Endothelial cell of umbilical vein (primary cell): Measurements from ENCODE around the gene LAMC3. TPM values are rescaled to one million over a fixed set of nuclear protein-coding genes. Genes with fewer than 3 reads are reported as not detected.

Experiments used
- BruUV-seq: library from RNA; stranded (reverse); fragments of 400-500 nt; replicated peaks from 2 replicates; lab custom pipeline; 2021; lab: Mats Ljungman, UMichigan
- CTCF ChIA-PET: fragments of 300-600, 350-600 bp; sonication (Branson Sonifier 250); formaldehyde crosslinking; loops from one replicate; lab custom pipeline; 2021; ENCODE audit warnings: antibody characterized with exemption, inconsistent platforms; lab: Charles Lee
- POLR2A ChIA-PET: fragments of 300-600, 350-600 bp; sonication (Branson Sonifier 250); formaldehyde crosslinking; loops from one replicate; lab custom pipeline; 2021; ENCODE audit warnings: antibody characterized with exemption, inconsistent platforms; lab: Charles Lee
- DNase-seq: peaks from one replicate; pipeline ENCODE4 v3.0.0-alpha.2; 2011; ENCODE audit warnings: low read depth, low spot score
- FAIRE-seq: peaks from 2 replicates; lab custom pipeline; 2011; peaks lifted over from hg19 to GRCh38; lab: Jason Lieb, UNC
- H2AFZ ChIP-seq: 2 replicates; pipeline ENCODE4 v1.6.0; 2012; ENCODE audit warnings: low read depth, low read length, control low read depth, inconsistent platforms
- H3K27ac ChIP-seq: 2 replicates; pipeline ENCODE4 v1.5.1; 2011; ENCODE audit warnings: low read depth, mild to moderate bottlenecking, control low read depth, low read length, moderate library complexity; ENCODE audit not compliant: insufficient read depth
- H3K27me3 ChIP-seq, 2 experiments: 2 replicates each; pipeline versions ENCODE4 v1.6.0 to v1.6.1; 2011; ENCODE audit warnings: low read length in 2 of 2, mixed read lengths in 1 of 2; ENCODE audit not compliant: control insufficient read depth in 2 of 2, insufficient read depth in 2 of 2
- H3K36me3 ChIP-seq, 2 experiments: 2 replicates in 1 of 2; 3 replicates in 1 of 2; pipeline ENCODE4 v1.5.1; 2011; ENCODE audit warnings: low read length in 2 of 2, mild to moderate bottlenecking in 1 of 2, moderate library complexity in 1 of 2; ENCODE audit not compliant: control insufficient read depth in 2 of 2, insufficient read depth in 2 of 2; ENCODE audit errors: extremely low read depth in 1 of 2
- H3K4me1 ChIP-seq: 3 replicates; pipeline ENCODE4 v1.5.1; 2011; ENCODE audit warnings: mild to moderate bottlenecking, low read length; ENCODE audit not compliant: control insufficient read depth, insufficient read depth; ENCODE audit errors: extremely low read depth
- H3K4me2 ChIP-seq: 2 replicates; pipeline ENCODE4 v1.6.1; 2011; ENCODE audit warnings: low read length, control low read depth, mixed read lengths; ENCODE audit not compliant: insufficient read depth
- H3K4me3 ChIP-seq, 3 experiments: fragments of 200-600 bp in 1 of 3; sonication (generic), shearing (Covaris generic) in 1 of 3; replicated peaks in 1 of 3; 2 replicates each; pipeline ENCODE4 v1.5.1; 2011 to 2016; ENCODE audit warnings: control low read depth in 3 of 3, low read length in 3 of 3, mild to moderate bottlenecking in 2 of 3, inconsistent platforms in 1 of 3, low read depth in 1 of 3, moderate library complexity in 1 of 3; ENCODE audit not compliant: insufficient read depth in 1 of 3
- H3K79me2 ChIP-seq: 2 replicates; pipeline ENCODE4 v1.6.0; 2012; ENCODE audit warnings: low read length, inconsistent platforms; ENCODE audit not compliant: control insufficient read depth, insufficient read depth
- H3K9ac ChIP-seq: replicated peaks from 2 replicates; pipeline ENCODE3; 2011; ENCODE audit warnings: low read length, control low read depth; ENCODE audit not compliant: insufficient read depth; ENCODE audit errors: extremely low read depth
- H3K9me1 ChIP-seq: replicated peaks from 3 replicates; pipeline ENCODE4 v1.6.0; 2011; ENCODE audit warnings: mild to moderate bottlenecking, low read length; ENCODE audit not compliant: control insufficient read depth, insufficient read depth; ENCODE audit errors: extremely low read depth
- H3K9me3 ChIP-seq: replicated peaks from 2 replicates; pipeline ENCODE4 v1.5.1; 2012; ENCODE audit warnings: low read length, inconsistent platforms; ENCODE audit not compliant: control insufficient read depth, insufficient read depth
- H4K20me1 ChIP-seq: replicated peaks from 2 replicates; pipeline ENCODE3; 2011; ENCODE audit warnings: mild to moderate bottlenecking, low read length; ENCODE audit not compliant: control insufficient read depth, insufficient read depth; ENCODE audit errors: extremely low read depth
- EZH2 ChIP-seq: IDR thresholded peaks from 2 replicates; pipeline ENCODE4 v1.6.1; 2012; ENCODE audit warnings: borderline replicate concordance, low read depth, mild to moderate bottlenecking, moderate library complexity, low read length, inconsistent platforms; ENCODE audit not compliant: severe bottlenecking
- FOS ChIP-seq: IDR thresholded peaks from 2 replicates; pipeline ENCODE4 v1.6.1; 2011; ENCODE audit warnings: mild to moderate bottlenecking, low read length, moderate library complexity, borderline replicate concordance; ENCODE audit not compliant: insufficient read depth
- GATA2 ChIP-seq: IDR thresholded peaks from 2 replicates; pipeline ENCODE4 v1.7.0; 2011; ENCODE audit warnings: low read depth, mild to moderate bottlenecking, moderate library complexity, mixed read lengths, low read length; ENCODE audit not compliant: insufficient read length, insufficient read depth
- JUN ChIP-seq: IDR thresholded peaks from 2 replicates; pipeline ENCODE4 v1.6.1; 2011; ENCODE audit warnings: borderline replicate concordance, low read depth; ENCODE audit not compliant: insufficient read length, insufficient read depth
- MYC ChIP-seq: IDR thresholded peaks from one replicate; pipeline ENCODE4 v1.6.1; 2011; ENCODE audit warnings: mild to moderate bottlenecking, low read depth, low read length
- POLR2A ChIP-seq: IDR thresholded peaks from 2 replicates; pipeline ENCODE4 v1.6.1; 2012; ENCODE audit warnings: low read depth, mild to moderate bottlenecking, control low read depth, low read length
- POLR2AphosphoS5 ChIP-seq: IDR thresholded peaks from 2 replicates; pipeline ENCODE4 v1.6.1; 2012; ENCODE audit warnings: low read depth, mild to moderate bottlenecking, control low read depth, low read length, moderate library complexity; ENCODE audit not compliant: insufficient read depth
- dilution Hi-C: fragments of 300-500 bp; cut with MboI; formaldehyde crosslinking; loops from one replicate; pipeline ENCODE4 v1.15.0; 2019; ENCODE audit warnings: low sequenced_read_pairs; ENCODE audit not compliant: extremely low pct_ligation_motif_present
- intact Hi-C: fragments of 100-400 bp; cut with micrococcal nuclease; formaldehyde crosslinking; loops from one replicate; pipeline ENCODE4 v1.10.0; 2022
- polyA plus RNA-seq, 4 experiments: library from polyadenylated mRNA; depleted of rRNA in 3 of 4; stranded (reverse) in 3 of 4; unstranded in 1 of 4; fragments of >200 nt; gene quantifications; 2 replicates each; pipeline versions ENCODE4 v1.2.1 to v1.2.3, GENCODE V29; 2011 to 2012; ENCODE audit warnings: missing spikeins in 1 of 4
- total RNA-seq: library from RNA; stranded (reverse); gene quantifications from 2 replicates; pipeline ENCODE4 v1.2.3, GENCODE V29; 2021
- TF ChIP-seq, protein P1 (sequence below): IDR thresholded peaks from 2 replicates; pipeline ENCODE4 v1.6.1; 2011; ENCODE audit not compliant: insufficient read depth, insufficient read length
- TF ChIP-seq, protein P2 (sequence below), 2 donors: IDR thresholded peaks; 1 replicate in 1 of 2; 2 replicates in 1 of 2; pipeline ENCODE4 v1.5.1; 2011; ENCODE audit warnings: low read length in 2 of 2, mild to moderate bottlenecking in 2 of 2, moderate library complexity in 2 of 2, control low read depth in 1 of 2, inconsistent platforms in 1 of 2, low read depth in 1 of 2; ENCODE audit not compliant: insufficient read depth in 1 of 2; ENCODE audit errors: extremely low read depth in 1 of 2

Gene LAMC3
- total and polyA plus RNA-seq, 2 donors (not counting 3 experiments of a cell fraction or from before 2014, with no cell fraction given): 0.18 to 0.38 TPM

DNA sequence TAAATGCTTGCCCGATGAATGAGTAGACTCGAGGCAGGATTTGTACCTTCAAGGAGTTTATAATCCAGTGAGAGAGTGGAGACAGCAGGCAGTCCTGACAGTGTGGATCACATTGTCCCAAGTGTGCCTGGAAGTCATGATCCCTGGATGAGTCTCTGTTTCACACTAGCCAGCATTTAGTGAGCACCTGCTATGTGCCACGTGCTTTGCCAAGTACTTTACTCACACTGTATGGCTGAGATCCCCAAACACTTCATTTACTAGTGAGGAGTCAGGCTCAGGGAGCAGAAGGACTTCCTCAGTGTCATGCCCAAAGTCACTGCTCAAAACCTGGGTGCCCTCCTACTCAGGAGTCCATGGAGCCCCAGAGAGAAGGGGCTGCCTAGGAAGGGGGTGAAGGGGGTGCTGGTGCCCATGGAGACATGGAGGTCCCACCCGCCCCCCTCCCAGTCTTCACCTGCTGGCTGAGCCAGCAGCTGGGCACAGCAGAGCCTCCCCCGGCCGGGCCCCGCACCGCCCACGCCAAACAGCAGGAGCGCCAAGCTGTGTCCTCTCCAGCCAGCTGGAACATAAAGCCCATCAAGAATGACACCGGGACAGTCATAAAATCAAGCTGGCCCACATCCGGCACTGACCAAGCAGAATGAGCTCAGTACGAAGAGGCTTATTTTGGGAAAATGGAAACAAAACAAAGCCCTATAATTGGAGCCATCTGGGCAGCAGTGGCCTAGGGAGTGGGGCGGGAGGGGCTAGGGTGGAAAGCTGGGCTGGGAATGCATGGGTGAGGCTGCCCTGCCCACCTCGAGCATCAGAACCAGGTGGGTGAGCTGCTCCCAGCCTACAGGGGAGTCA, 10.6 kb downstream of the LAMC3 start:
- POLR2A ChIA-PET: no interaction called here
- no peak overlapping the region for H3K27ac ChIP-seq
- BruUV-seq: no TSS peak

More for the DNA sequence above, 10.6 kb downstream of the LAMC3 start:
- DNase-seq (no peak), FAIRE-seq (no peak)
- Histone ChIP-seq H3K79me2 (no peaks in the 10 kb centered on the region), H3K27me3 (peaks cover 7 to 15% of the 10 kb centered on the region in 2 experiments), H3K9me3 (no peaks in the 10 kb centered on the region), H2AFZ (no peak overlapping the region), H3K4me3 (no peak overlapping the region), H3K9me1 (no peaks in the 10 kb centered on the region), H4K20me1 (no peaks in the 10 kb centered on the region), H3K9ac (no peak overlapping the region), H3K4me1 (no peaks in the 10 kb centered on the region), H3K4me2 (no peak overlapping the region), H3K36me3 (no peaks in the 10 kb centered on the region)
- CTCF ChIA-PET: interaction anchor here (0.7 to 5.5 kb wide), 3 partner anchors 19 to 318 kb away, joined by 3 to 30 read pairs (median 5); no protein-coding TSS in a partner anchor
- no peak for TF ChIP-seq FOS
- TF ChIP-seq POLR2A: no peak
- TF ChIP-seq JUN: no peak
- TF ChIP-seq, protein P1, sequence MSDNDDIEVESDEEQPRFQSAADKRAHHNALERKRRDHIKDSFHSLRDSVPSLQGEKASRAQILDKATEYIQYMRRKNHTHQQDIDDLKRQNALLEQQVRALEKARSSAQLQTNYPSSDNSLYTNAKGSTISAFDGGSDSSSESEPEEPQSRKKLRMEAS: no peak
- TF ChIP-seq GATA2: no peak
- TF ChIP-seq POLR2AphosphoS5: no peak
- TF ChIP-seq, protein P2, sequence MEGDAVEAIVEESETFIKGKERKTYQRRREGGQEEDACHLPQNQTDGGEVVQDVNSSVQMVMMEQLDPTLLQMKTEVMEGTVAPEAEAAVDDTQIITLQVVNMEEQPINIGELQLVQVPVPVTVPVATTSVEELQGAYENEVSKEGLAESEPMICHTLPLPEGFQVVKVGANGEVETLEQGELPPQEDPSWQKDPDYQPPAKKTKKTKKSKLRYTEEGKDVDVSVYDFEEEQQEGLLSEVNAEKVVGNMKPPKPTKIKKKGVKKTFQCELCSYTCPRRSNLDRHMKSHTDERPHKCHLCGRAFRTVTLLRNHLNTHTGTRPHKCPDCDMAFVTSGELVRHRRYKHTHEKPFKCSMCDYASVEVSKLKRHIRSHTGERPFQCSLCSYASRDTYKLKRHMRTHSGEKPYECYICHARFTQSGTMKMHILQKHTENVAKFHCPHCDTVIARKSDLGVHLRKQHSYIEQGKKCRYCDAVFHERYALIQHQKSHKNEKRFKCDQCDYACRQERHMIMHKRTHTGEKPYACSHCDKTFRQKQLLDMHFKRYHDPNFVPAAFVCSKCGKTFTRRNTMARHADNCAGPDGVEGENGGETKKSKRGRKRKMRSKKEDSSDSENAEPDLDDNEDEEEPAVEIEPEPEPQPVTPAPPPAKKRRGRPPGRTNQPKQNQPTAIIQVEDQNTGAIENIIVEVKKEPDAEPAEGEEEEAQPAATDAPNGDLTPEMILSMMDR (IDR thresholded peaks at IDR 0.05; ENCODE audit: extremely low read depth in 1 of 2, insufficient read depth in 1 of 2, low read depth in 1 of 2, low read length in 2 of 2): no peak
- no peak for TF ChIP-seq EZH2
- TF ChIP-seq MYC: no peak
- dilution Hi-C loops: no loop called here
- intact Hi-C loops: no loop called here
